Measurements from ENCODE around the gene MON1B. TPM values are rescaled to one million over a fixed set of nuclear protein-coding genes. Genes with fewer than 3 reads are reported as not detected.
"Not testable (repeated sequence)": the region's sequence is repeated elsewhere in the genome, so short reads cannot be mapped to it uniquely, and the experiment has no call there.

MON1B gene
- total RNA-seq, 4 donors from 2014 or later = 20.6 to 59.4 (median 47.1) TPM

- no peak overlapping the region for H3K4me3 ChIP-seq
- no peaks in the 10 kb centered on the region for H3K9me3 ChIP-seq
- no peaks in the 10 kb centered on the region for H3K36me3 ChIP-seq
- no peaks in the 10 kb centered on the region for H3K4me1 ChIP-seq
- H3K27me3 ChIP-seq = no peaks in the 10 kb centered on the region
- peak in 5 of 6 experiments; percentile 70 to 76 (median 73) for TF ChIP-seq CTCF (IDR thresholded peaks at IDR 0.05)
- no peak for TF ChIP-seq POLR2A (IDR thresholded peaks at IDR 0.05)
- no peak overlapping the region for H3K27ac ChIP-seq
- DNase-seq = no peak
These were observed 19.0 kb upstream of the MON1B start for GRCh38 chr16:77171745-77172635.

GRCh38 chr16:77172951-77173350, 18.0 kb upstream of the MON1B start:
- TF ChIP-seq POLR2A (IDR thresholded peaks at IDR 0.05) = no peak
- TF ChIP-seq CTCF (IDR thresholded peaks at IDR 0.05) = no peak

GRCh38 chr16:77183137-77183536, 7.9 kb upstream of the MON1B start:
- Histone ChIP-seq H3K9me3 (no peaks in the 10 kb centered on the region), H3K27ac (no peak overlapping the region), H3K4me3 (no peak overlapping the region), H3K36me3 (no peaks in the 10 kb centered on the region), H3K27me3 (no peaks in the 10 kb centered on the region), H3K4me1 (no peaks in the 10 kb centered on the region)
- no peak for DNase-seq
- TF ChIP-seq CTCF (IDR thresholded peaks at IDR 0.05) (no peak), POLR2A (IDR thresholded peaks at IDR 0.05) (no peak)

More at GRCh38 chr16:77172951-77173350, 18.0 kb upstream of the MON1B start:
- Histone ChIP-seq H3K4me1 (no peaks in the 10 kb centered on the region), H3K9me3 (no peaks in the 10 kb centered on the region), H3K36me3 (no peaks in the 10 kb centered on the region), H3K4me3 (no peak overlapping the region), H3K27me3 (no peaks in the 10 kb centered on the region), H3K27ac (no peak overlapping the region)
- no peak for DNase-seq

GRCh38 chr16:77186298-77186697, 4.7 kb upstream of the MON1B start:
- not testable (repeated sequence) for H3K36me3 ChIP-seq, H3K27ac ChIP-seq, DNase-seq, H3K4me1 ChIP-seq, H3K27me3 ChIP-seq, H3K9me3 ChIP-seq, H3K4me3 ChIP-seq

GRCh38 chr16:77190190-77190477, 856 bp upstream of the MON1B start:
- no peak for DNase-seq
- Histone ChIP-seq H3K36me3 (peaks cover 0 to 23% (median 0%) of the 10 kb centered on the region in 3 donors), H3K27me3 (no peaks in the 10 kb centered on the region), H3K9me3 (no peaks in the 10 kb centered on the region), H3K4me3 (peak overlapping the region; percentile 67 to 93 (median 78)), H3K27ac (peak overlapping the region; percentile 82 to 97 (median 94)), H3K4me1 (peaks cover 0 to 10% (median 3%) of the 10 kb centered on the region in 4 donors)
- TF ChIP-seq CTCF (IDR thresholded peaks at IDR 0.05) (no peak), POLR2A (IDR thresholded peaks at IDR 0.05) (no peak)

- H3K4me1 ChIP-seq = peaks cover 0 to 10% (median 3%) of the 10 kb centered on the region in 4 donors
- TF ChIP-seq POLR2A (IDR thresholded peaks at IDR 0.05) (no peak), CTCF (IDR thresholded peaks at IDR 0.05) (no peak)
- H3K27me3 ChIP-seq = no peaks in the 10 kb centered on the region
- H3K36me3 ChIP-seq = peaks cover 0 to 36% (median 0%) of the 10 kb centered on the region in 3 donors
- peak overlapping the region; percentile 67 to 93 (median 78) for H3K4me3 ChIP-seq
- H3K9me3 ChIP-seq = no peaks in the 10 kb centered on the region
- peak in 1 of 3 donors; percentile 61 for DNase-seq
- H3K27ac ChIP-seq = peak overlapping the region; percentile 82 to 97 (median 94)
These were observed 424 bp downstream of the MON1B start for GRCh38 chr16:77191259-77191969.
